Aorta (tissue), 5 donors: Measurements from ENCODE around the gene CNPY2. TPM values are rescaled to one million over a fixed set of nuclear protein-coding genes. Genes with fewer than 3 reads are reported as not detected.
A peak's percentile ranks its signal among the peaks of the same experiment; 100 is the strongest.

Source experiments
- ATAC-seq: fragments of 200-7000 bp; cut with Tn5 transposase; one replicate; pipeline ENCODE4 v1.9.1; 2022; ENCODE audit warnings: moderate library complexity; ENCODE audit not compliant: low FRiP score
- DNase-seq, 2 donors: peaks; one replicate each; pipeline ENCODE4 v3.0.0-alpha.2; 2020
- H3K27ac ChIP-seq, 2 donors: one replicate each; pipeline ENCODE4 v1.5.1; 2013; ENCODE audit warnings: low read length in 2 of 2, mild to moderate bottlenecking in 2 of 2, moderate library complexity in 2 of 2, control low read depth in 1 of 2, inconsistent platforms in 1 of 2, low read depth in 1 of 2
- H3K27me3 ChIP-seq, 2 donors: one replicate each; pipeline ENCODE4 v1.6.1; 2013; ENCODE audit warnings: control low read depth in 1 of 2, low read length in 1 of 2, mild to moderate bottlenecking in 1 of 2, moderate library complexity in 1 of 2; ENCODE audit not compliant: insufficient read depth in 2 of 2, control insufficient read depth in 1 of 2
- H3K36me3 ChIP-seq, 2 donors: one replicate each; pipeline ENCODE4 v1.6.1; 2013; ENCODE audit warnings: control low read depth in 1 of 2, low read length in 1 of 2, mild to moderate bottlenecking in 1 of 2; ENCODE audit not compliant: insufficient read depth in 2 of 2, control insufficient read depth in 1 of 2
- H3K4me1 ChIP-seq, 2 donors: one replicate each; pipeline ENCODE4 v1.6.1; 2013; ENCODE audit warnings: low read length in 2 of 2, control low read depth in 1 of 2, mild to moderate bottlenecking in 1 of 2, moderate library complexity in 1 of 2; ENCODE audit not compliant: insufficient read depth in 2 of 2, control insufficient read depth in 1 of 2
- H3K4me3 ChIP-seq, 2 donors: one replicate each; pipeline ENCODE4 v1.5.1; 2013; ENCODE audit warnings: low read length in 2 of 2, control low read depth in 1 of 2, mild to moderate bottlenecking in 1 of 2
- H3K9me3 ChIP-seq: one replicate; pipeline ENCODE4 v1.6.1; 2013; ENCODE audit warnings: mild to moderate bottlenecking, low read length; ENCODE audit not compliant: control insufficient read depth
- WGBS, 2 donors: extraction: QIAGEN DNeasy Blood & Tissue Kit; methylation state at CpG; one replicate each; pipeline ENCODE4 v1.1.7; 2013; 5-methylcytosine and 5-hydroxymethylcytosine counted together
- intact Hi-C, 2 donors: fragments of 100-400 bp; cut with DNase I; formaldehyde crosslinking; loops; one replicate each; pipeline versions ENCODE4 v1.14.2 to v1.15.0; 2022
- polyA plus RNA-seq, 2 donors: library from polyadenylated mRNA; stranded (reverse); fragments of 200-250 nt; gene quantifications; one replicate each; pipeline ENCODE4 v1.2.3, GENCODE V29; 2013
- total RNA-seq, 2 donors: library from RNA; stranded (reverse); fragmentation: NEBNext Ultra II Directional; extraction: Animal tissue kit (Norgen Biotek cat#: 25700); gene quantifications; one replicate each; pipeline ENCODE4 v1.2.1, GENCODE V29; 2021
- donor health status: healthy with polysubstance abuse.
- donor health status: Bipolar disorder and iron deficiency.
- donor health status: DM: no; HTN: no; CAD: no.
- donor health status: DM: no; HTN: no; CAD: no.
- donor health status: DM: yes; HTN: yes; CAD: no.

CNPY2 gene
- total and polyA plus RNA-seq, 4 donors: 72.2 to 149 (median 94.1) TPM

DNA sequence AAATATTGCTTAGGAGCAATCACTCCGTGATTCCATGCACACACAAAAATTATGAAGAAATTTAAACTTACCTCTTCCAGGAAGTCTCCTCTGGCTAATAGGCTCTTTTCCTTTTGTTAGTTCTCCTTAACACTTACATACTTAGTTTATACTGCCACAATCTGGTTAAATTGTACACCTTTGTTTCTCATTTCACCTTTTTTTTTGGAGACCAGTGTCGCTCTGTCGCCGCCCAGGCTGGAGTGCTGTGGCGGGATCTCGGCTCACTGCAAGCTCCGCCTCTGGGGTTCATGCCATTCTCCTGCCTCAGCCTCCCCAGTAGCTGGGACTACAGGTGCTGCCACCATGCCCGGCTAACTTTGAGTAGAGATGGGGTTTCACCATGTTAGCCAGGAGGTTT lies 55.4 kb downstream of the CNPY2 start:
- no peak overlapping the region for H3K4me3 ChIP-seq
- DNase-seq (peak in 1 of 2 donors; percentile 39), ATAC-seq (no peak)
- H3K9me3 ChIP-seq: no peaks in the 10 kb centered on the region
- no peaks in the 10 kb centered on the region for H3K36me3 ChIP-seq
- no peak overlapping the region for H3K27ac ChIP-seq
- H3K4me1 ChIP-seq: peaks cover 0 to 3% of the 10 kb centered on the region in 2 donors
- H3K27me3 ChIP-seq: no peaks in the 10 kb centered on the region
- intact Hi-C loops: no loop called here
- 93 to 95% methylated on average over 8 of the region's 8 CpGs for WGBS, 2 donors

Other genes starting within 250 kb of the CNPY2 start
- gene ERBB3, start 235.8 kb downstream of the CNPY2 start, total RNA-seq: 1 to 10 TPM; 3.2 to 5.1 TPM
- gene ERBB3, start 235.8 kb downstream of the CNPY2 start, polyA plus RNA-seq: 1 to 10 TPM in 1 of 2 donors, under 1 TPM in 1; 0.23 to 9.6 TPM
- gene PA2G4, start 211.4 kb downstream of the CNPY2 start, total RNA-seq: 10 to 100 TPM; 59.9 to 63.5 TPM
- 10 to 100 TPM; 79.6 to 80.8 TPM for gene PA2G4, start 211.4 kb downstream of the CNPY2 start, polyA plus RNA-seq
- 1,000 to 10,000 TPM; 2,225 to 2,370 TPM for gene RPL41, start 199.4 kb downstream of the CNPY2 start, total RNA-seq
- gene RPL41, start 199.4 kb downstream of the CNPY2 start, polyA plus RNA-seq: 1,000 to 10,000 TPM; 5,850 to 7,278 TPM
- gene ZC3H10, start 197.7 kb downstream of the CNPY2 start, total RNA-seq: 1 to 10 TPM; 8.9 to 9.6 TPM
- 1 to 10 TPM; 1.8 to 3.1 TPM for gene ZC3H10, start 197.7 kb downstream of the CNPY2 start, polyA plus RNA-seq
- gene ESYT1, start 187.7 kb downstream of the CNPY2 start, total RNA-seq: 100 to 1,000 TPM; 103 to 106 TPM
- gene ESYT1, start 187.7 kb downstream of the CNPY2 start, polyA plus RNA-seq: 10 to 100 TPM; 27.0 to 54.6 TPM
- gene MYL6B, start 163.4 kb downstream of the CNPY2 start, total RNA-seq: 10 to 100 TPM; 30.2 to 34.2 TPM
- 100 to 1,000 TPM in 1 of 2 donors, 10 to 100 TPM in 1; 66.6 to 101 TPM for gene MYL6B, start 163.4 kb downstream of the CNPY2 start, polyA plus RNA-seq
- gene MYL6, start 157.6 kb downstream of the CNPY2 start, total RNA-seq: 1,000 to 10,000 TPM; 1,811 to 3,292 TPM
- 1,000 to 10,000 TPM; 5,914 to 7,311 TPM for gene MYL6, start 157.6 kb downstream of the CNPY2 start, polyA plus RNA-seq
- gene SMARCC2, start 126.5 kb downstream of the CNPY2 start, total RNA-seq: 100 to 1,000 TPM; 118 to 140 TPM
- gene SMARCC2, start 126.5 kb downstream of the CNPY2 start, polyA plus RNA-seq: 10 to 100 TPM; 45.0 to 56.2 TPM
- gene RNF41, start 94.1 kb downstream of the CNPY2 start, total RNA-seq: 10 to 100 TPM; 50.9 to 61.4 TPM
- 10 to 100 TPM; 32.9 to 39.3 TPM for gene RNF41, start 94.1 kb downstream of the CNPY2 start, polyA plus RNA-seq
- 10 to 100 TPM; 18.6 to 19.7 TPM for gene NABP2, start 91.6 kb downstream of the CNPY2 start, total RNA-seq
- 10 to 100 TPM; 25.7 to 28.6 TPM for gene NABP2, start 91.6 kb downstream of the CNPY2 start, polyA plus RNA-seq
- gene SLC39A5, start 85.9 kb downstream of the CNPY2 start, total RNA-seq: not detected
- gene SLC39A5, start 85.9 kb downstream of the CNPY2 start, polyA plus RNA-seq: 10 to 100 TPM in 1 of 2 donors, 1 to 10 TPM in 1; 1.1 to 21.4 TPM
- 10 to 100 TPM; 30.5 to 37.9 TPM for gene ANKRD52, start 57.6 kb downstream of the CNPY2 start, total RNA-seq
- 1 to 10 TPM; 4.4 to 9.3 TPM for gene ANKRD52, start 57.6 kb downstream of the CNPY2 start, polyA plus RNA-seq
- 10 to 100 TPM; 11.1 to 11.2 TPM for gene COQ10A, start 49.0 kb downstream of the CNPY2 start, total RNA-seq
- 10 to 100 TPM; 11.9 to 18.9 TPM for gene COQ10A, start 49.0 kb downstream of the CNPY2 start, polyA plus RNA-seq
- 100 to 1,000 TPM; 103 to 104 TPM for gene CS, start 15.7 kb downstream of the CNPY2 start, total RNA-seq
- gene CS, start 15.7 kb downstream of the CNPY2 start, polyA plus RNA-seq: 10 to 100 TPM; 49.5 to 56.3 TPM
- gene PAN2, start 18.0 kb upstream of the CNPY2 start, total RNA-seq: 10 to 100 TPM; 40.1 to 83.5 TPM
- 10 to 100 TPM in 1 of 2 donors, 1 to 10 TPM in 1; 6.1 to 73.2 TPM for gene PAN2, start 18.0 kb upstream of the CNPY2 start, polyA plus RNA-seq
- under 1 TPM in 1 of 2 donors, not detected in 1; 0.52 TPM for gene IL23A, start 22.9 kb upstream of the CNPY2 start, total RNA-seq
- not detected for gene IL23A, start 22.9 kb upstream of the CNPY2 start, polyA plus RNA-seq
- gene STAT2, start 44.1 kb upstream of the CNPY2 start, total RNA-seq: 100 to 1,000 TPM; 129 to 191 TPM
- gene STAT2, start 44.1 kb upstream of the CNPY2 start, polyA plus RNA-seq: 100 to 1,000 TPM in 1 of 2 donors, 10 to 100 TPM in 1; 20.0 to 111 TPM
- gene APOF, start 46.9 kb upstream of the CNPY2 start, total RNA-seq: not detected
- gene APOF, start 46.9 kb upstream of the CNPY2 start, polyA plus RNA-seq: under 1 TPM in 1 of 2 donors, not detected in 1; 0.50 TPM
- gene TIMELESS, start 133.4 kb upstream of the CNPY2 start, total RNA-seq: 1 to 10 TPM; 4.0 to 5.9 TPM
- gene TIMELESS, start 133.4 kb upstream of the CNPY2 start, polyA plus RNA-seq: 1 to 10 TPM; 1.8 to 4.6 TPM
- gene MIP, start 138.7 kb upstream of the CNPY2 start, total RNA-seq: not detected
- gene MIP, start 138.7 kb upstream of the CNPY2 start, polyA plus RNA-seq: not detected
- 1 to 10 TPM; 2.1 to 3.6 TPM for gene SPRYD4, start 152.6 kb upstream of the CNPY2 start, total RNA-seq
- gene SPRYD4, start 152.6 kb upstream of the CNPY2 start, polyA plus RNA-seq: 1 to 10 TPM; 1.6 to 1.8 TPM
- 1 to 10 TPM in 1 of 2 donors, under 1 TPM in 1; 0.58 to 1.5 TPM for gene GLS2, start 172.2 kb upstream of the CNPY2 start, total RNA-seq
- 1 to 10 TPM; 1.0 to 1.4 TPM for gene GLS2, start 172.2 kb upstream of the CNPY2 start, polyA plus RNA-seq
- gene RBMS2, start 205.8 kb upstream of the CNPY2 start, total RNA-seq: 10 to 100 TPM; 67.4 to 72.0 TPM
- 10 to 100 TPM; 12.5 to 18.2 TPM for gene RBMS2, start 205.8 kb upstream of the CNPY2 start, polyA plus RNA-seq